Mesothelial cell of epicardium (in vitro differentiated cells): ENCODE measurements around the gene MAN1A1. TPM values are rescaled to one million over a fixed set of nuclear protein-coding genes. Genes with fewer than 3 reads are reported as not detected.

ENCODE experiments used
- DNase-seq, 2 experiments: peaks; one replicate each; pipeline ENCODE4 v3.0.0; 2021; ENCODE audit warnings: low spot score in 2 of 2; ENCODE audit not compliant: unreplicated experiment in 2 of 2
- H3K27ac Mint-ChIP-seq: 2 replicates; pipeline ENCODE4 v1.8.0; 2021; ENCODE audit warnings: mixed read lengths
- H3K27me3 Mint-ChIP-seq: 2 replicates; pipeline ENCODE4 v1.8.0; 2021; ENCODE audit warnings: low read depth, mixed read lengths
- H3K36me3 Mint-ChIP-seq: 2 replicates; pipeline ENCODE4 v1.8.0; 2021; ENCODE audit warnings: mixed read lengths
- H3K4me1 Mint-ChIP-seq: 2 replicates; pipeline ENCODE4 v1.8.0; 2021; ENCODE audit warnings: mixed read lengths
- H3K4me3 Mint-ChIP-seq: 2 replicates; pipeline ENCODE4 v1.8.0; 2021; ENCODE audit warnings: mild to moderate bottlenecking, moderate library complexity, mixed read lengths
- H3K9me3 Mint-ChIP-seq: 2 replicates; pipeline ENCODE4 v1.8.0; 2021; ENCODE audit warnings: mixed read lengths
- total RNA-seq: library from RNA; stranded (reverse); gene quantifications from 3 replicates; pipeline ENCODE4 v1.2.1, GENCODE V29; 2021
- TF ChIP-seq, protein P1 (sequence below): fragments of 200-600 bp; sonication (generic); IDR thresholded peaks from one replicate; pipeline ENCODE4 v1.5.0; 2021; ENCODE audit warnings: antibody characterized with exemption; ENCODE audit not compliant: unreplicated experiment

MAN1A1 gene
- total RNA-seq, 1 donor from 2014 or later, result 51.1 TPM

GRCh38 chr6:119274197-119274595 is 75.4 kb downstream of the MAN1A1 start:
- Mint-ChIP-seq H3K27ac (peak overlapping the region; percentile 47), H3K27me3 (no peaks in the 10 kb centered on the region), H3K4me3 (no peak overlapping the region), H3K36me3 (peaks cover 38% of the 10 kb centered on the region), H3K9me3 (peaks cover 21% of the 10 kb centered on the region), H3K4me1 (peaks cover 19% of the 10 kb centered on the region)
- DNase-seq, result no peak
- TF ChIP-seq, protein P1, sequence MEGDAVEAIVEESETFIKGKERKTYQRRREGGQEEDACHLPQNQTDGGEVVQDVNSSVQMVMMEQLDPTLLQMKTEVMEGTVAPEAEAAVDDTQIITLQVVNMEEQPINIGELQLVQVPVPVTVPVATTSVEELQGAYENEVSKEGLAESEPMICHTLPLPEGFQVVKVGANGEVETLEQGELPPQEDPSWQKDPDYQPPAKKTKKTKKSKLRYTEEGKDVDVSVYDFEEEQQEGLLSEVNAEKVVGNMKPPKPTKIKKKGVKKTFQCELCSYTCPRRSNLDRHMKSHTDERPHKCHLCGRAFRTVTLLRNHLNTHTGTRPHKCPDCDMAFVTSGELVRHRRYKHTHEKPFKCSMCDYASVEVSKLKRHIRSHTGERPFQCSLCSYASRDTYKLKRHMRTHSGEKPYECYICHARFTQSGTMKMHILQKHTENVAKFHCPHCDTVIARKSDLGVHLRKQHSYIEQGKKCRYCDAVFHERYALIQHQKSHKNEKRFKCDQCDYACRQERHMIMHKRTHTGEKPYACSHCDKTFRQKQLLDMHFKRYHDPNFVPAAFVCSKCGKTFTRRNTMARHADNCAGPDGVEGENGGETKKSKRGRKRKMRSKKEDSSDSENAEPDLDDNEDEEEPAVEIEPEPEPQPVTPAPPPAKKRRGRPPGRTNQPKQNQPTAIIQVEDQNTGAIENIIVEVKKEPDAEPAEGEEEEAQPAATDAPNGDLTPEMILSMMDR, result no peak

DNA sequence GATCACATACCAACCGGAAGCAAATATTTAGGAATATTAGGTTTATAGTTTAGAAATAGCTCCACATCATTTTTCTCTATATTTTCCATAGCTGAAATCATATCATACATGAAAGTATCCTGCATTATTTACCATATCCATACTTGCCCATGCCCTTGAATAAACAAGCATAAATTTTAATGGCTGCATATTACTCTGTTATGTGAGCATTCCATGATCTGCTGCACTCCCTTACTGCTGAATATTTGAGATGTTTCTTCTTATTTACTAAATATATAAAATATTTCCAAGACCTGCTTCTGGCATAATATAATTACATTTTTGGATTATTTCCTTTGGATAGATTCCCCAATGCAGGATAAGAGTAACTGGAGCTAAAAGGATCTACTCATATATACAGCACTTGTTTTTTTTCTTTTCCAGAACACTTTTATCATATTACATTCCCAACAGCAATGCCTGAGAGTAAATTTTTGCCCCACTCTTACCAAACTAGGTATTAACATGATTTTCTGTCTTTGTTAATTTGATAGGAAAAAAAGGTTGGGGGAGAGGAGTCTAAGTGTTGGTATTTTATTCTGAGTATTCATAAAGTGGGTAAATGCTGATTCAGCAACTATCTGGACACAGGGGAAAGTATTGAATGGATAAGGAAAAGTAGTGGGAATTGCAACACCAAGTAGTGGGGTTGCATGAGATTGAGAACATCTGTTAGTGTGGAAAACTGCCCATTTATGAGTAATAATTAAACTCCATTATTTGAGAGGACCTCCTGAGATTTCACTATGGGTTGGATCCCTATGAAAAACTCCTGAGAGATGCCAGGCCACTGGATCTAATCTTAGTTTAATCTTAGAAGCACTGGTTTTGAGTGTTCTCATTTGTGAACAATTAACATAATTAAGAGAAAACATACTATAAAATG is 76.0 kb downstream of the MAN1A1 start:
- H3K36me3 Mint-ChIP-seq, result peaks cover 40% of the 10 kb centered on the region
- peaks cover 19% of the 10 kb centered on the region for H3K4me1 Mint-ChIP-seq
- DNase-seq, result no peak
- no peaks in the 10 kb centered on the region for H3K27me3 Mint-ChIP-seq
- peak overlapping the region; percentile 31 for H3K27ac Mint-ChIP-seq
- TF ChIP-seq, protein P1, result no peak
- H3K9me3 Mint-ChIP-seq, result peaks cover 21% of the 10 kb centered on the region
- no peak overlapping the region for H3K4me3 Mint-ChIP-seq

DNA sequence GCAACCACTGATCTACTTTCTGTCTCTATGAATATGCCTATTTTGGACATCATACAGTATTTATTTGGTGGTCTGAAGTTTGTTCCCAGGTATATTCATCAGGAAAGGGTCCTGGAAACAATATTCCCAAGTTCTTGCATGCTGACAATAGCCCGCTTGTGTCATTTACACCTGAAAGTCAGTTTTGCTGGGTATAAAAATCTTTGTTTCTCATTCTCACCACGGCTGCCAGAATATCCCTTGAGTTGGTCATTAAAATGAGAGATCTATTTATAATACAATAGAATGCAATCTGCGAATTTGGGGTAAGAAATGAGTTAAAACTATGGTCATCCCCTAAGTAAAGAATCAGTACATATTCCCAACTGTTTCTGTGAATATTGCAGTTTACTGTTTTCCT is 79.0 kb downstream of the MAN1A1 start:
- Mint-ChIP-seq H3K27me3 (no peaks in the 10 kb centered on the region), H3K9me3 (peaks cover 17% of the 10 kb centered on the region), H3K27ac (no peak overlapping the region), H3K4me3 (no peak overlapping the region), H3K4me1 (peaks cover 14% of the 10 kb centered on the region), H3K36me3 (peaks cover 28% of the 10 kb centered on the region)
- DNase-seq, result no peak
- TF ChIP-seq, protein P1, result no peak

DNA sequence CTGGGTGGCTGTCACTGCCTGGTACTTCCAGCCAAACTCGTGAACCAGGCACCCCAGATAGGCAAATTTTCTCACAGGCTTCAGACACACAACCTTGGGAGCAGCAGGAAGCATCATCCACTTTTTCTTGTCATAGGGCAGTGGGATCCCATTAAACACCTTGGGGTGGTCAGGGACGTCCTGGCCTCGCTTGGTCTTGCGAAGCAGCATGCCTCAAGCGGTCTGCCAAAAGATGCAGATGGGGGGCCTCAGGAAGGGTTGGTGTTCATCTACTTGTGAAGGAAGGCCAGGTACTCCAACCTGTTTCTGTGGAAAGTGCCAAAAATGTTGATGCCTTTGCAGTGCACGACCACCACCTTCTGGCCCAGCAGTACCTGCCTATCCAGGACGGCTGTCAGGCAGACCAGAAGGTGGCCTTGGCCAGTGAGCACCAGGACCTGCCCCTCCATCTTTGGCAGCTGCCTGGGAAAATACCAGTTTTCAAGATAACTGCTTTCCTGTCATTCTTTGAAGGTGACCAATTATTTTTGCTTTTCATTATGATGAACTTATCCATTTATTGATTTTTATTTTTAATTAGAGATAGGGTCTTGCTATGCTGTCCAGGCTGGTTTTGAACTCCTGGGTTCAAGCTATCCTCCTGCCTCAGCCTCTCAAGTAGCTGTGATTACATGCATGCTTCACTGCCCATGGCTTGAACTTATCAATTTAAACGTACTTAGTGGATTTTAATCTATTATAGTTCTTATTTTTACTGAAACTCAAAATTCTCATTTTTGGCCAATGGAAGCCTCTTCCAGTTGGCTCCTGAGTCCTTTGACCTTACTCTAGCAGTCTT is 80.1 kb downstream of the MAN1A1 start:
- Mint-ChIP-seq H3K4me3 (no peak overlapping the region), H3K27ac (no peak overlapping the region), H3K9me3 (peaks cover 15% of the 10 kb centered on the region), H3K27me3 (no peaks in the 10 kb centered on the region), H3K36me3 (peaks cover 23% of the 10 kb centered on the region), H3K4me1 (peaks cover 12% of the 10 kb centered on the region)
- TF ChIP-seq, protein P1, result no peak
- no peak for DNase-seq

DNA sequence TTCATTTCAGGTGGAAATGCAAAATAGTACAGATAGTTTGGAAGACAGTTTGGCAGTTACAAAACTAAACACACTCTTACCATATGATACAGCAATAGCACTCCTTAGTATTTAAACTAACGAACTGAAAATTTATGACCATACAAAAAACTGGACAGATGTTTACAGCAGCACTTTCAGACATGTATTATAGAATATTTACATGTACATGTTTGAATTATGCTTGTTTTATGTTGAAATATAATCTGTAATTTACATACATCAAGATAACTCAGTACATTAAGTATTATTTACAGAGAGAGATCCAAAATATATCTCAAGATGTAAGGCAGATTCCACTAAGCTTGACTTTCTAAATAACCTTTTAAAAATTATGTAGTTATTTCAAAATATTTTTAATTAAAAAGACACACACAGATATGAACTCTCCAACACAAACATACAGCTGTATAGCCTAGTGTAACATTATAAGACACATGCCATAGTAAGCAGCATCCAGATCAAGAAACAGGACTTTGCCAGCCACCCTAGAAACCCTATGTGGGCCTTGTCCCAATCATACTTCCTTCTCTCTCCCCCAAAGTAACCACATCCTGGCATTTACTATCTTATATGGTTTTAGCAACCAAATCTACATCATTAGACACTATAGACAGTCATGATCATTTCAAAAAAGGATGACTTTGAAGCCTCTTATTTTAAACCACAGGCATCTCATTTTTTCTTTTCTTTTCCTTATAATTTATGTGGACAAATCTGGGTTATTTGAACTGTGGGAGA is 82.2 kb downstream of the MAN1A1 start:
- peaks cover 19% of the 10 kb centered on the region for H3K9me3 Mint-ChIP-seq
- TF ChIP-seq, protein P1, result no peak
- peaks cover 28% of the 10 kb centered on the region for H3K36me3 Mint-ChIP-seq
- no peak overlapping the region for H3K4me3 Mint-ChIP-seq
- H3K27me3 Mint-ChIP-seq, result no peaks in the 10 kb centered on the region
- no peak overlapping the region for H3K27ac Mint-ChIP-seq
- no peak for DNase-seq
- peaks cover 3% of the 10 kb centered on the region for H3K4me1 Mint-ChIP-seq
